Heart left ventricle (tissue), 16 donors: ENCODE data around the gene PEA15. TPM values are rescaled to one million over a fixed set of nuclear protein-coding genes. Genes with fewer than 3 reads are reported as not detected.
A peak's percentile ranks its signal among the peaks of the same experiment; 100 is the strongest.

ENCODE experiments used
- ATAC-seq, 4 donors: fragments of 200-7000 bp; cut with Tn5 transposase; one replicate each; pipeline ENCODE4 v1.9.1; 2020 to 2022; ENCODE audit warnings: moderate library complexity in 4 of 4, mild to moderate bottlenecking in 3 of 4, moderate number of reproducible peaks in 1 of 4
- DNase-seq, 5 donors: peaks; one replicate each; pipeline ENCODE4 v3.0.0-alpha.2; 2020
- H3K27ac ChIP-seq, 12 donors: fragments of 200-600 bp; sonication (generic) in 4 of 12; one replicate each; pipeline versions ENCODE4 v1.5.0 to v1.8.0; 2016 to 2022; ENCODE audit warnings: mild to moderate bottlenecking in 2 of 12
- H3K27me3 ChIP-seq, 9 donors: fragments of 200-600 bp; sonication (generic) in 2 of 9; one replicate each; pipeline versions ENCODE4 v1.5.1 to v1.8.0; 2016 to 2022; ENCODE audit warnings: mild to moderate bottlenecking in 3 of 9
- H3K36me3 ChIP-seq, 9 donors: fragments of 200-600 bp; sonication (generic) in 2 of 9; one replicate each; pipeline versions ENCODE4 v1.5.0 to v1.8.0; 2018 to 2022; ENCODE audit warnings: mild to moderate bottlenecking in 2 of 9
- H3K4me1 ChIP-seq, 12 donors: fragments of 200-600 bp; sonication (generic) in 4 of 12; one replicate each; pipeline versions ENCODE4 v1.5.0 to v1.8.0; 2016 to 2022; ENCODE audit warnings: mild to moderate bottlenecking in 3 of 12
- H3K4me3 ChIP-seq, 12 donors: fragments of 200-600 bp; sonication (generic) in 4 of 12; one replicate each; pipeline versions ENCODE4 v1.5.0 to v1.8.0; 2017 to 2022; ENCODE audit warnings: mild to moderate bottlenecking in 9 of 12, moderate library complexity in 4 of 12
- H3K9me3 ChIP-seq, 12 donors: fragments of 200-600 bp; sonication (generic) in 4 of 12; one replicate each; pipeline versions ENCODE4 v1.5.0 to v1.8.0; 2016 to 2022; ENCODE audit warnings: mild to moderate bottlenecking in 1 of 12
- POLR2A ChIP-seq, 2 donors: fragments of 450-650 bp; IDR thresholded peaks; one replicate each; pipeline ENCODE4 v1.6.1; 2017; ENCODE audit warnings: antibody characterized with exemption in 2 of 2, mild to moderate bottlenecking in 2 of 2, moderate library complexity in 2 of 2
- WGBS, 4 donors: extraction: QIAGEN DNeasy Blood & Tissue Kit in 2 of 4; methylation state at CpG; one replicate each; pipeline versions ENCODE4 v1.1.5 to v1.1.7; 2013 to 2018; 5-methylcytosine and 5-hydroxymethylcytosine counted together
- intact Hi-C, 10 donors: fragments of 100-400 bp; cut with DNase I; formaldehyde crosslinking; loops; one replicate each; pipeline versions ENCODE4 v1.11.1 to v1.14.2; 2022
- polyA plus RNA-seq, 2 donors: library from polyadenylated mRNA; stranded (reverse); fragments of 200-250 nt; gene quantifications; one replicate each; pipeline ENCODE4 v1.2.3, GENCODE V29; 2013
- total RNA-seq, 9 donors: library from RNA; depleted of rRNA in 2 of 9; stranded (reverse); fragments of >200 nt in 2 of 9; fragmentation: NEBNext Ultra II Directional in 3 of 9; extraction: Animal tissue kit (Norgen Biotek cat#: 25700) in 3 of 9; gene quantifications; one replicate each; pipeline versions ENCODE4 v1.1.0 to v1.2.4, GENCODE V29; 2016 to 2023
- TF ChIP-seq, protein P1 (sequence below), 12 donors: fragments of 200-600 bp; sonication (generic) in 4 of 12; IDR thresholded peaks; one replicate each; pipeline versions ENCODE4 v1.5.0 to v1.8.0; 2018 to 2022; ENCODE audit warnings: antibody characterized with exemption in 12 of 12, mild to moderate bottlenecking in 5 of 12
- donor health status: ischemic (EF 13 %, LVEDD 7.1; RV severe dilation, severe dysfunction).
- donor health status: healthy with polysubstance abuse.
- donor health status: DM: no; HTN: yes; CAD: no.
- donor health status: DM: no; HTN: no; CAD: no.
- donor health status: ischemic (EF 25% LVEDD 6.9; RV normal size, moderate dysfunction).
- donor health status: ischemic (EF 25% LVEDD 5.7; RV mildly dilated, moderate dysfunction).
- donor health status: healthy.
- donor health status: DM: yes; HTN: yes; CAD: no.
- donor health status: ischemic (EF 35%, LVEDD 5.7; RV mildly dilated, moderate dysfunction).
- donor health status: nonischemic (EF 11% LVEDD 7.7; RV severe dilation, severe dysfunction).
- donor health status: DM: yes; HTN: yes; CAD: no.
- donor health status: PGD.
- donor health status: ischemic (EF 29% LVEDD 5.4; RV normal size, mild dysfunction).
- donor health status: nonischemic (EF 23%, LVEDD 6.1; RV moderate dilation, normal function).

PEA15 gene
- total and polyA plus RNA-seq, 11 donors, result 134 to 1,078 (median 290) TPM

DNA sequence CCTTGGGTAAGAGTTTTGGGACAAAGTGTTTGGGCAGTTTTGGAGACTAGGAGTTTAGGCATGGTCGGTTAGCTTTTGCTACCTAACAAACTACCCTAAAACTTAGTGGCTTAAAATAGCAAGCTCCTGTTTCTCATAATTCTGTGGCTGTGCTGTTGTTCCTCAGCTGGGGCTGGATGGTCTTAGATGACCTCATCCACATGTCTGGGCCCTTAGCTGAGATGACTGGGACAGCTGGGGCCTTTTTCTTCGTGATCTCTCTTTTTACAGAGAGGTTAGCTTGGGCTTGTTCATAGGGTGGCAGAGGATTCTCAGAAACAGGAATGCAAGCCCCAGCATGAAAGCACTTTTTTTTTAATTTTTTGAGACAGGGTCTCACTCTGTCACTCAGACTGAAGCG is 47.2 kb upstream of the PEA15 start:
- H3K4me3 ChIP-seq, result no peak overlapping the region
- peaks cover 0 to 7% (median 0%) of the 10 kb centered on the region in 12 donors for H3K4me1 ChIP-seq
- no peak overlapping the region for H3K27ac ChIP-seq
- intact Hi-C loops, result no loop called here
- DNase-seq (no peak), ATAC-seq (no peak)
- no peaks in the 10 kb centered on the region for H3K9me3 ChIP-seq
- H3K36me3 ChIP-seq, result no peaks in the 10 kb centered on the region
- H3K27me3 ChIP-seq, result no peaks in the 10 kb centered on the region
- TF ChIP-seq, protein P1, sequence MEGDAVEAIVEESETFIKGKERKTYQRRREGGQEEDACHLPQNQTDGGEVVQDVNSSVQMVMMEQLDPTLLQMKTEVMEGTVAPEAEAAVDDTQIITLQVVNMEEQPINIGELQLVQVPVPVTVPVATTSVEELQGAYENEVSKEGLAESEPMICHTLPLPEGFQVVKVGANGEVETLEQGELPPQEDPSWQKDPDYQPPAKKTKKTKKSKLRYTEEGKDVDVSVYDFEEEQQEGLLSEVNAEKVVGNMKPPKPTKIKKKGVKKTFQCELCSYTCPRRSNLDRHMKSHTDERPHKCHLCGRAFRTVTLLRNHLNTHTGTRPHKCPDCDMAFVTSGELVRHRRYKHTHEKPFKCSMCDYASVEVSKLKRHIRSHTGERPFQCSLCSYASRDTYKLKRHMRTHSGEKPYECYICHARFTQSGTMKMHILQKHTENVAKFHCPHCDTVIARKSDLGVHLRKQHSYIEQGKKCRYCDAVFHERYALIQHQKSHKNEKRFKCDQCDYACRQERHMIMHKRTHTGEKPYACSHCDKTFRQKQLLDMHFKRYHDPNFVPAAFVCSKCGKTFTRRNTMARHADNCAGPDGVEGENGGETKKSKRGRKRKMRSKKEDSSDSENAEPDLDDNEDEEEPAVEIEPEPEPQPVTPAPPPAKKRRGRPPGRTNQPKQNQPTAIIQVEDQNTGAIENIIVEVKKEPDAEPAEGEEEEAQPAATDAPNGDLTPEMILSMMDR (IDR thresholded peaks at IDR 0.05), result no peak
- no peak for TF ChIP-seq POLR2A (IDR thresholded peaks at IDR 0.05)
- WGBS, 4 donors, result 69 to 91% (median 76%) methylated on average over 3 of the region's 3 CpGs

DNA sequence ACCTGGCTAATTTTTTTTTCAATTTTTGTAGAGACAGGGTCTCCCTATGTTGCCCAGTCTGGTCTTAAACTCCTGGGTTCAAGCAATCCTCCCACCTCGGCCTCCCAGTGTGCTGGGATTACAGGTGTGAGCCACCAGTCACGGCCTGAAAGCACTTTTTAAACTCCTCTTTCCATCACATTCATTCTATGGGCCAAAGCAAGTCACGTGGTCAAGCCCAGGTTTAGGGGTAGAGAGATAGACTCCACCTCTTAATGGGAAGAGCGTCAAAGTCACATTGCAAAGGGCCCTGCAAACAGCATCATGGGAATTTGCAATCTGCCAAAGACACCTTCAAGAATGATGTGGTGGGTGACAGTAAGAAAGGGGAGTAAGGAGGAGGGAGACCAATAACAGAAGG is 46.6 kb upstream of the PEA15 start:
- WGBS, 4 donors, result 86 to 90% (median 88%) methylated on average over 4 of the region's 4 CpGs
- Histone ChIP-seq H3K27me3 (no peaks in the 10 kb centered on the region), H3K9me3 (no peaks in the 10 kb centered on the region), H3K27ac (no peak overlapping the region), H3K4me3 (no peak overlapping the region), H3K36me3 (no peaks in the 10 kb centered on the region), H3K4me1 (peaks cover 0 to 7% (median 0%) of the 10 kb centered on the region in 12 donors)
- ATAC-seq, result no peak
- TF ChIP-seq, protein P1 (IDR thresholded peaks at IDR 0.05), result no peak
- TF ChIP-seq POLR2A (IDR thresholded peaks at IDR 0.05), result no peak
- intact Hi-C loops, result no loop called here
- no peak for DNase-seq

GRCh38 chr1:160159846-160160245 is 45.3 kb upstream of the PEA15 start:
- no peak for DNase-seq
- Histone ChIP-seq H3K36me3 (no peaks in the 10 kb centered on the region), H3K9me3 (no peaks in the 10 kb centered on the region), H3K27ac (peak overlapping the region in 2 of 12 donors; percentile 9 to 35), H3K4me1 (peaks cover 0 to 7% (median 0%) of the 10 kb centered on the region in 12 donors), H3K4me3 (no peak overlapping the region), H3K27me3 (no peaks in the 10 kb centered on the region)
- ATAC-seq, result peak in 2 of 4 donors; percentile 15 to 50
- intact Hi-C loops, result no loop called here
- TF ChIP-seq, protein P1 (IDR thresholded peaks at IDR 0.05), result no peak
- no peak for TF ChIP-seq POLR2A (IDR thresholded peaks at IDR 0.05)

DNA sequence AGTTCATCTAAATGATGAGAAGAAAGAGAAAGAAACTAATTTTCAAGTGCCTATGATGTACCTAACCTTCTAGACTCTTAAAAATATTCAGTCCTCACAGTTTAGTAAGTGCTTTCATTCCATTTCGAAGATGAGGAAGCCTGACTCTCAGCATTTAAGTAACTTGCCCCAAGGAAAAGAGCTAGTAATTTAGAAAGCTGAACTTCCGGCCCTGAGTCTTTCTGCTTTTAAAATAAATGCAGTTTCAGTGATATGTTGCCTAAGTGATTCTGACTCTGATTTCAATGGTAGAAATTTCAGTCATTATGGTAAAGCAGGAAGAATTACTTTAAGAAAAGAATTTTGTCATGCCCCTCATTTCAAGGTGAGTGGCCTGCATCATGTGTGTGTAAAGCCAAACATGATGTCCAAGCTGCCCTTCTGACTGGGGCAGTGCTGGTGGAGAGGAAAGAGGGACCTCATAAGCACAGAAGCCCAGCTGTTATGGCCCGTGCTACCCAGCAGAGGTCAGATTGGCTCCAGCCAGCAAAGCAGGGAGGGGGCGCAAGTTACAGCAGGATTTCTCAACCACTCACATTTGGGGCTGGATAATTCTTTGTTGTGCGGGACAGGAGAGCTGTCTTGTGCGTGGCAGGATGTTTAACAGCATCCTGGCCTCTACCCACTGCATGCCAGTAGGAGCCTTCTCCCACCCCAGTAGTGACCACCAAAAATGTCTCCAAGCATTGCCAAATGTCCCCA is 43.0 kb upstream of the PEA15 start:
- WGBS, 4 donors, result 52 to 61% (median 56%) methylated on average over 6 of the region's 6 CpGs
- intact Hi-C loops, result no loop called here
- no peaks in the 10 kb centered on the region for H3K27me3 ChIP-seq
- H3K9me3 ChIP-seq, result no peaks in the 10 kb centered on the region
- H3K4me3 ChIP-seq, result no peak overlapping the region
- no peak overlapping the region for H3K27ac ChIP-seq
- no peaks in the 10 kb centered on the region for H3K36me3 ChIP-seq
- ATAC-seq (peak; percentile 53 to 74 (median 68)), DNase-seq (peak in 2 of 5 donors; percentile 29 to 47)
- peaks cover 0 to 7% (median 0%) of the 10 kb centered on the region in 12 donors for H3K4me1 ChIP-seq
- TF ChIP-seq POLR2A (IDR thresholded peaks at IDR 0.05), result no peak
- TF ChIP-seq, protein P1 (IDR thresholded peaks at IDR 0.05), result peak; percentile 15 to 59 (median 40)
